Suprapubic skin (tissue), 4 donors: Measurements from ENCODE around the gene MGAT4C. TPM values are rescaled to one million over a fixed set of nuclear protein-coding genes. Genes with fewer than 3 reads are reported as not detected.

Experiments
- DNase-seq, 2 donors: peaks; one replicate each; pipeline ENCODE4 v3.0.0-alpha.2; 2019; ENCODE audit warnings: low spot score in 2 of 2
- H3K27ac ChIP-seq: fragments of 200-600 bp; sonication (generic); one replicate; pipeline ENCODE4 v1.5.1; 2019
- H3K27me3 ChIP-seq: fragments of 200-600 bp; sonication (generic); one replicate; pipeline ENCODE4 v1.5.1; 2019
- H3K36me3 ChIP-seq: fragments of 200-600 bp; sonication (generic); one replicate; pipeline ENCODE4 v1.5.1; 2019
- H3K4me1 ChIP-seq: fragments of 200-600 bp; sonication (generic); one replicate; pipeline ENCODE4 v1.5.1; 2019
- H3K4me3 ChIP-seq: fragments of 200-600 bp; sonication (generic); one replicate; pipeline ENCODE4 v1.5.1; 2019; ENCODE audit warnings: mild to moderate bottlenecking
- H3K9me3 ChIP-seq: fragments of 200-600 bp; sonication (generic); one replicate; pipeline ENCODE4 v1.5.1; 2019
- CTCF ChIP-seq, 2 donors: fragments of 200-600 bp in 1 of 2; fragments of 450-650 bp in 1 of 2; sonication (generic) in 1 of 2; IDR thresholded peaks; one replicate each; pipeline ENCODE4 v1.5.1; 2016 to 2019; ENCODE audit warnings: antibody characterized with exemption in 2 of 2, mild to moderate bottlenecking in 1 of 2, moderate library complexity in 1 of 2
- EP300 ChIP-seq: sonication (generic); formaldehyde crosslinking; IDR thresholded peaks from one replicate; pipeline ENCODE4 v1.6.1; 2017; ENCODE audit warnings: antibody characterized with exemption
- POLR2A ChIP-seq, 2 donors: fragments of 450-650 bp; IDR thresholded peaks; one replicate each; pipeline ENCODE4 v1.6.1; 2017; ENCODE audit warnings: antibody characterized with exemption in 2 of 2, mild to moderate bottlenecking in 2 of 2, moderate library complexity in 2 of 2
- POLR2AphosphoS5 ChIP-seq, 3 donors: sonication (generic); formaldehyde crosslinking; IDR thresholded peaks; one replicate each; pipeline ENCODE4 v1.6.1; 2017; ENCODE audit warnings: antibody characterized with exemption in 3 of 3
- WGBS: methylation state at CpG from one replicate; pipeline ENCODE4 v1.1.5; 2018; 5-methylcytosine and 5-hydroxymethylcytosine counted together
- total RNA-seq, 4 donors: library from RNA; depleted of rRNA; stranded (reverse); fragments of >200 nt; gene quantifications; one replicate each; pipeline ENCODE4 v1.1.0, GENCODE V29; 2016

The MGAT4C gene
- total RNA-seq, 4 donors from 2014 or later, result under 0.01 to 0.55 (median 0.26) TPM; not detected in 1

- no peaks in the 10 kb centered on the region for H3K36me3 ChIP-seq
- DNase-seq, result no peak
- H3K4me3 ChIP-seq, result no peak overlapping the region
- TF ChIP-seq POLR2A (IDR thresholded peaks at IDR 0.05) (no peak), EP300 (no peak), POLR2AphosphoS5 (IDR thresholded peaks at IDR 0.05) (no peak), CTCF (IDR thresholded peaks at IDR 0.05) (no peak)
- no peaks in the 10 kb centered on the region for H3K9me3 ChIP-seq
- no peaks in the 10 kb centered on the region for H3K27me3 ChIP-seq
- 49% methylated on average over 3 of the region's 3 CpGs for WGBS
- no peaks in the 10 kb centered on the region for H3K4me1 ChIP-seq
- H3K27ac ChIP-seq, result no peak overlapping the region
These were observed 237.8 kb downstream of the MGAT4C start for GRCh38 chr12:86018361-86018760.

- WGBS, result 78% methylated on average over 5 of the region's 5 CpGs
- no peak for TF ChIP-seq CTCF (IDR thresholded peaks at IDR 0.05)
- TF ChIP-seq POLR2AphosphoS5 (IDR thresholded peaks at IDR 0.05), result no peak
- no peak for TF ChIP-seq POLR2A (IDR thresholded peaks at IDR 0.05)
- TF ChIP-seq EP300, result no peak
- no peak for DNase-seq
These were observed 241.2 kb downstream of the MGAT4C start for GRCh38 chr12:86015026-86015425.

GRCh38 chr12:86006727-86007126 lies 249.5 kb downstream of the MGAT4C start:
- Histone ChIP-seq H3K36me3 (no peaks in the 10 kb centered on the region), H3K27me3 (no peaks in the 10 kb centered on the region), H3K9me3 (no peaks in the 10 kb centered on the region), H3K27ac (no peak overlapping the region), H3K4me3 (no peak overlapping the region), H3K4me1 (no peaks in the 10 kb centered on the region)
- no peak for DNase-seq
- no peak for TF ChIP-seq CTCF (IDR thresholded peaks at IDR 0.05)
- TF ChIP-seq POLR2A (IDR thresholded peaks at IDR 0.05), result no peak
- TF ChIP-seq POLR2AphosphoS5 (IDR thresholded peaks at IDR 0.05), result no peak
- TF ChIP-seq EP300, result no peak

More at GRCh38 chr12:86015026-86015425, 241.2 kb downstream of the MGAT4C start:
- H3K27me3 ChIP-seq, result no peaks in the 10 kb centered on the region
- H3K4me1 ChIP-seq, result no peaks in the 10 kb centered on the region
- no peak overlapping the region for H3K4me3 ChIP-seq
- H3K36me3 ChIP-seq, result no peaks in the 10 kb centered on the region
- no peaks in the 10 kb centered on the region for H3K9me3 ChIP-seq
- no peak overlapping the region for H3K27ac ChIP-seq

GRCh38 chr12:85998074-85998473 lies 258.1 kb downstream of the MGAT4C start:
- WGBS, result 87% methylated on average over 2 of the region's 2 CpGs
- H3K27ac ChIP-seq, result no peak overlapping the region
- no peaks in the 10 kb centered on the region for H3K36me3 ChIP-seq
- no peaks in the 10 kb centered on the region for H3K4me1 ChIP-seq
- peaks cover 11% of the 10 kb centered on the region for H3K9me3 ChIP-seq
- no peak for DNase-seq
- no peak for TF ChIP-seq POLR2A (IDR thresholded peaks at IDR 0.05)
- no peak for TF ChIP-seq CTCF (IDR thresholded peaks at IDR 0.05)
- no peak for TF ChIP-seq EP300
- TF ChIP-seq POLR2AphosphoS5 (IDR thresholded peaks at IDR 0.05), result no peak
- no peak overlapping the region for H3K4me3 ChIP-seq
- no peaks in the 10 kb centered on the region for H3K27me3 ChIP-seq

- no peaks in the 10 kb centered on the region for H3K36me3 ChIP-seq
- H3K27ac ChIP-seq, result no peak overlapping the region
- H3K9me3 ChIP-seq, result peaks cover 22% of the 10 kb centered on the region
- no peaks in the 10 kb centered on the region for H3K4me1 ChIP-seq
- TF ChIP-seq EP300 (no peak), POLR2AphosphoS5 (IDR thresholded peaks at IDR 0.05) (no peak), POLR2A (IDR thresholded peaks at IDR 0.05) (no peak), CTCF (IDR thresholded peaks at IDR 0.05) (no peak)
- 78% methylated on average over 3 of the region's 3 CpGs for WGBS
- no peaks in the 10 kb centered on the region for H3K27me3 ChIP-seq
- no peak for DNase-seq
- H3K4me3 ChIP-seq, result no peak overlapping the region
These were observed 259.9 kb downstream of the MGAT4C start for GRCh38 chr12:85996280-85996679.
